Heart right ventricle (tissue), 16 donors: Measurements from ENCODE around the gene TOMM22. TPM values are rescaled to one million over a fixed set of nuclear protein-coding genes. Genes with fewer than 3 reads are reported as not detected.
A peak's percentile ranks its signal among the peaks of the same experiment; 100 is the strongest.

Experiments
- ATAC-seq, 8 donors: fragments of 200-7000 bp; cut with Tn5 transposase; one replicate each; pipeline ENCODE4 v1.9.1; 2020; ENCODE audit warnings: mild to moderate bottlenecking in 8 of 8, moderate library complexity in 8 of 8, moderate number of reproducible peaks in 1 of 8
- DNase-seq, 2 donors: peaks; one replicate each; pipeline ENCODE4 v3.0.0-alpha.2; 2020
- H3K27ac ChIP-seq, 10 donors: fragments of 200-600 bp; sonication (generic) in 2 of 10; one replicate each; pipeline versions ENCODE4 v1.5.0 to v1.8.0; 2020 to 2022; ENCODE audit warnings: mild to moderate bottlenecking in 3 of 10
- H3K27me3 ChIP-seq, 7 donors: fragments of 200-600 bp; one replicate each; pipeline ENCODE4 v1.8.0; 2021 to 2022; ENCODE audit warnings: mild to moderate bottlenecking in 2 of 7
- H3K36me3 ChIP-seq, 9 donors: fragments of 200-600 bp; sonication (generic) in 1 of 9; one replicate each; pipeline versions ENCODE4 v1.5.0 to v1.8.0; 2020 to 2022; ENCODE audit warnings: mild to moderate bottlenecking in 2 of 9
- H3K4me1 ChIP-seq, 9 donors: fragments of 200-600 bp; sonication (generic) in 1 of 9; one replicate each; pipeline versions ENCODE4 v1.5.0 to v1.8.0; 2020 to 2022; ENCODE audit warnings: mild to moderate bottlenecking in 4 of 9
- H3K4me3 ChIP-seq, 10 donors: fragments of 200-600 bp; sonication (generic) in 2 of 10; one replicate each; pipeline versions ENCODE4 v1.5.0 to v1.8.0; 2020 to 2022; ENCODE audit warnings: mild to moderate bottlenecking in 7 of 10, moderate library complexity in 2 of 10
- H3K9me3 ChIP-seq, 11 donors: fragments of 200-600 bp in 10 of 11; sonication (generic) in 2 of 11; one replicate each; pipeline versions ENCODE4 v1.5.0 to v1.8.0; 2013 to 2022; ENCODE audit warnings: mild to moderate bottlenecking in 2 of 11, control low read depth in 1 of 11, moderate library complexity in 1 of 11
- CTCF ChIP-seq, 9 donors: fragments of 200-600 bp; sonication (generic) in 2 of 9; IDR thresholded peaks; one replicate each; pipeline versions ENCODE4 v1.5.0 to v1.8.0; 2021 to 2022; ENCODE audit warnings: antibody characterized with exemption in 9 of 9, mild to moderate bottlenecking in 5 of 9, moderate library complexity in 1 of 9
- WGBS, 2 donors: extraction: QIAGEN DNeasy Blood & Tissue Kit; methylation state at CpG; one replicate each; pipeline ENCODE4 v1.1.7; 2013; ENCODE audit warnings: inconsistent platforms in 1 of 2; 5-methylcytosine and 5-hydroxymethylcytosine counted together
- intact Hi-C, 10 donors: fragments of 100-400 bp; cut with DNase I; formaldehyde crosslinking; loops; one replicate each; pipeline versions ENCODE4 v1.11.1 to v1.14.2; 2022
- polyA plus RNA-seq, 2 donors: library from polyadenylated mRNA; stranded (reverse); fragments of 200-250 nt; gene quantifications; one replicate each; pipeline ENCODE4 v1.2.3, GENCODE V29; 2013
- total RNA-seq, 10 donors: library from RNA; stranded (reverse); fragmentation: NEBNext Ultra II Directional in 3 of 10; extraction: Animal tissue kit (Norgen Biotek cat#: 25700) in 3 of 10; gene quantifications; one replicate each; pipeline versions ENCODE4 v1.2.1 to v1.2.4, GENCODE V29; 2021 to 2023
- donor health status: Arrhythmogenic right ventricular cardiomyopathy.
- donor health status: ischemic (EF 13 %, LVEDD 7.1; RV severe dilation, severe dysfunction).
- donor health status: healthy with polysubstance abuse.
- donor health status: DM: no; HTN: yes; CAD: no.
- donor health status: DM: no; HTN: no; CAD: no.
- donor health status: ischemic (EF 25% LVEDD 6.9; RV normal size, moderate dysfunction).
- donor health status: ischemic (EF 25% LVEDD 5.7; RV mildly dilated, moderate dysfunction).
- donor health status: healthy.
- donor health status: DM: yes; HTN: yes; CAD: no.
- donor health status: Ischemic cardiomyopathy.
- donor health status: ischemic (EF 35%, LVEDD 5.7; RV mildly dilated, moderate dysfunction).
- donor health status: nonischemic (EF 11% LVEDD 7.7; RV severe dilation, severe dysfunction).
- donor health status: DM: yes; HTN: yes; CAD: no.
- donor health status: PGD.
- donor health status: ischemic (EF 29% LVEDD 5.4; RV normal size, mild dysfunction).
- donor health status: nonischemic (EF 23%, LVEDD 6.1; RV moderate dilation, normal function).

TOMM22 gene
- total and polyA plus RNA-seq, 12 donors, result 23.0 to 86.2 (median 70.5) TPM

GRCh38 chr22:38699784-38700183 lies 18.0 kb downstream of the TOMM22 start:
- H3K9me3 ChIP-seq, result no peaks in the 10 kb centered on the region
- H3K4me3 ChIP-seq, result peak overlapping the region; percentile 53 to 96 (median 78)
- H3K4me1 ChIP-seq, result peaks cover 31 to 68% (median 53%) of the 10 kb centered on the region in 9 donors
- 13% methylated on average over 6 of the region's 6 CpGs for WGBS, 2 donors
- peaks cover 0 to 9% (median 0%) of the 10 kb centered on the region in 9 donors for H3K36me3 ChIP-seq
- no peaks in the 10 kb centered on the region for H3K27me3 ChIP-seq
- DNase-seq (no peak), ATAC-seq (no peak)
- TF ChIP-seq CTCF (IDR thresholded peaks at IDR 0.05), result no peak
- peak overlapping the region; percentile 94 to 99 (median 98) for H3K27ac ChIP-seq
- intact Hi-C loops, result loop anchor here in 1 of 10 donors (10.0 kb wide), 2 partner anchors 55 to 195 kb away; partner anchors contain the start of genes DDX17 and SUN2

GRCh38 chr22:38700270-38700788 lies 18.6 kb downstream of the TOMM22 start:
- ATAC-seq (peak; percentile 5 to 46 (median 34)), DNase-seq (peak; percentile 72 to 78)
- no peaks in the 10 kb centered on the region for H3K9me3 ChIP-seq
- TF ChIP-seq CTCF (IDR thresholded peaks at IDR 0.05), result no peak
- WGBS, 2 donors, result 0% methylated on average over 34 to 57 of the region's 57 CpGs
- peaks cover 0 to 4% (median 0%) of the 10 kb centered on the region in 9 donors for H3K36me3 ChIP-seq
- peak overlapping the region; percentile 94 to 99 (median 98) for H3K27ac ChIP-seq
- intact Hi-C loops, result loop anchor here in 1 of 10 donors (10.0 kb wide), 2 partner anchors 54 to 196 kb away; partner anchors contain the start of genes DDX17 and SUN2
- H3K4me3 ChIP-seq, result peak overlapping the region; percentile 53 to 96 (median 78)
- no peaks in the 10 kb centered on the region for H3K27me3 ChIP-seq
- H3K4me1 ChIP-seq, result peaks cover 33 to 66% (median 57%) of the 10 kb centered on the region in 9 donors

GRCh38 chr22:38700789-38701628 lies 19.3 kb downstream of the TOMM22 start, which contains the start of gene JOSD1:
Gene JOSD1, minus strand, starts transcription at chr22:38700943. Its CDS starts 956 bp downstream, at chr22:38699987.
- no peaks in the 10 kb centered on the region for H3K27me3 ChIP-seq
- H3K36me3 ChIP-seq, result peaks cover 0 to 4% (median 0%) of the 10 kb centered on the region in 9 donors
- H3K27ac ChIP-seq, result peak within 1 kb of the TSS; percentile 94 to 99 (median 98)
- H3K4me1 ChIP-seq, result peaks cover 33 to 59% (median 54%) of the 10 kb centered on the region in 9 donors
- 1% methylated on average over 62 to 94 of the region's 94 CpGs for WGBS, 2 donors
- TF ChIP-seq CTCF (IDR thresholded peaks at IDR 0.05), result peak in 2 of 9 donors; percentile 21 to 33
- intact Hi-C loops, result loop anchor here in 1 of 10 donors (10.0 kb wide), 2 partner anchors 54 to 196 kb away; partner anchors contain the start of genes DDX17 and SUN2
- peak within 1 kb of the TSS; percentile 53 to 96 (median 78) for H3K4me3 ChIP-seq
- ATAC-seq, result peak; percentile 41 to 71 (median 62)
- DNase-seq, result peak; percentile 95 to 97
- H3K9me3 ChIP-seq, result no peaks in the 10 kb centered on the region

- Histone ChIP-seq H3K27me3 (no peaks in the 10 kb centered on the region), H3K36me3 (peaks cover 0 to 10% (median 1%) of the 10 kb centered on the region in 9 donors), H3K9me3 (no peaks in the 10 kb centered on the region), H3K4me3 (peak overlapping the region in 9 of 10 donors; percentile 6 to 98 (median 39)), H3K4me1 (peaks cover 12 to 52% (median 48%) of the 10 kb centered on the region in 9 donors), H3K27ac (peak overlapping the region in 9 of 10 donors; percentile 59 to 79 (median 66))
- intact Hi-C loops, result loop anchor here in 5 of 10 donors (1.0 to 10.0 kb wide), 5 partner anchors 48 to 200 kb away; partner anchors contain the start of genes SUN2 (in 2 of the 5), CBY1 (in 1 of the 5), DDX17 (in 1 of the 5) and FAM227A (in 1 of the 5)
- 16 to 17% methylated on average over 10 of the region's 10 CpGs for WGBS, 2 donors
- ATAC-seq (no peak), DNase-seq (no peak)
- TF ChIP-seq CTCF (IDR thresholded peaks at IDR 0.05), result no peak
Measured at GRCh38 chr22:38704654-38705234, 23.0 kb downstream of the TOMM22 start.
